K562 (cell line): Measurements from ENCODE around the gene SPNS1. TPM values are rescaled to one million over a fixed set of nuclear protein-coding genes. Genes with fewer than 3 reads are reported as not detected.

ENCODE experiments used
- ATAC-seq: fragments of 200-7000 bp; cut with Tn5 transposase; 3 replicates; pipeline ENCODE4 v1.9.1; 2020; ENCODE audit warnings: moderate library complexity
- BruUV-seq: library from RNA; stranded (reverse); fragments of 400-500 nt; replicated peaks from 2 replicates; lab custom pipeline; 2021; lab: Mats Ljungman, UMichigan
- CTCF ChIA-PET: fragments of 300-600 bp; formaldehyde crosslinking; extraction: SDS; loops from one replicate; lab custom pipeline; 2021; ENCODE audit warnings: low intra/inter-chr PET ratio; lab: Yijun Ruan, JAX
- POLR2A ChIA-PET: fragments of 300-600, 350-650 bp; sonication (Branson Sonifier 250); formaldehyde crosslinking; extraction: SDS; loops from one replicate; lab custom pipeline; 2021; ENCODE audit warnings: antibody characterized with exemption, inconsistent platforms; lab: Yijun Ruan, JAX
- DNase-seq, 4 experiments: peaks; one replicate each; pipeline versions ENCODE4 v3.0.0 to v3.0.0-alpha.2; 2011 to 2018; ENCODE audit warnings: low spot score in 3 of 4, mixed read lengths in 3 of 4; ENCODE audit errors: extremely low read depth in 1 of 4
- FAIRE-seq: peaks from 2 replicates; lab custom pipeline; 2011; peaks lifted over from hg19 to GRCh38; lab: Jason Lieb, UNC
- H2AFZ ChIP-seq: 2 replicates; pipeline ENCODE4 v1.6.0; 2011; ENCODE audit warnings: low read depth, low read length, control low read depth, inconsistent platforms
- H3K27ac ChIP-seq: fragments of 200-600 bp; 3 replicates; pipeline ENCODE4 v1.8.0; 2011; ENCODE audit warnings: low read depth, mild to moderate bottlenecking, control low read depth, inconsistent platforms, low read length, moderate library complexity, mixed read lengths; ENCODE audit errors: extremely low read depth
- H3K27me3 ChIP-seq, 2 experiments: fragments of 300-600 bp in 1 of 2; 2 replicates in 1 of 2; 3 replicates in 1 of 2; pipeline versions ENCODE4 v1.6.0 to v1.8.0; 2011; ENCODE audit warnings: inconsistent platforms in 2 of 2, low read length in 2 of 2, mild to moderate bottlenecking in 1 of 2, mixed read lengths in 1 of 2, moderate library complexity in 1 of 2; ENCODE audit not compliant: control insufficient read depth in 2 of 2, insufficient read depth in 2 of 2
- H3K36me3 ChIP-seq: fragments of 300-600 bp; 3 replicates; pipeline ENCODE4 v1.8.0; 2011; ENCODE audit warnings: mild to moderate bottlenecking, low read length, inconsistent platforms; ENCODE audit not compliant: control insufficient read depth, insufficient read depth
- H3K4me1 ChIP-seq, 2 experiments: fragments of 200-600 bp in 1 of 2; replicated peaks in 1 of 2; 2 replicates in 1 of 2; 3 replicates in 1 of 2; pipeline versions ENCODE4 v1.5.1 to v1.8.0; 2011; ENCODE audit warnings: inconsistent platforms in 2 of 2, low read length in 2 of 2, mild to moderate bottlenecking in 1 of 2, mixed read lengths in 1 of 2, moderate library complexity in 1 of 2; ENCODE audit not compliant: control insufficient read depth in 2 of 2, insufficient read depth in 2 of 2
- H3K4me2 ChIP-seq: 2 replicates; pipeline ENCODE4 v1.6.1; 2011; ENCODE audit warnings: low read length, control low read depth, inconsistent platforms, mixed read lengths; ENCODE audit not compliant: insufficient read depth
- H3K4me3 ChIP-seq: fragments of 200-600 bp; sonication (generic), shearing (Covaris generic); 2 replicates; pipeline ENCODE4 v1.5.1; 2016; ENCODE audit warnings: control low read depth, inconsistent platforms
- H3K79me2 ChIP-seq: fragments of 200-600 bp; 3 replicates; pipeline ENCODE4 v1.8.0; 2011; ENCODE audit warnings: low read length, inconsistent platforms; ENCODE audit not compliant: control insufficient read depth, insufficient read depth
- H3K9ac ChIP-seq, 2 experiments: 2 replicates each; pipeline versions ENCODE4 v1.6.0 to v1.6.1; 2011; ENCODE audit warnings: low read depth in 2 of 2, low read length in 2 of 2, control low read depth in 1 of 2, inconsistent platforms in 1 of 2, mild to moderate bottlenecking in 1 of 2, mixed read lengths in 1 of 2; ENCODE audit not compliant: insufficient read depth in 1 of 2
- H3K9me1 ChIP-seq: one replicate; pipeline ENCODE4 v1.6.0; 2011; ENCODE audit warnings: inconsistent platforms, mild to moderate bottlenecking, low read length, moderate library complexity; ENCODE audit not compliant: control insufficient read depth, insufficient read depth
- H3K9me3 ChIP-seq: replicated peaks from 2 replicates; pipeline ENCODE4 v1.5.1; 2011; ENCODE audit warnings: low read depth, low read length, inconsistent platforms; ENCODE audit not compliant: control insufficient read depth, insufficient read depth
- H4K20me1 ChIP-seq: replicated peaks from 2 replicates; pipeline ENCODE4 v1.6.1; 2011; ENCODE audit warnings: low read length, inconsistent platforms, mixed read lengths; ENCODE audit not compliant: control insufficient read depth, insufficient read depth
- NR1H2 ChIP-seq: sonication (generic); formaldehyde crosslinking; IDR thresholded peaks from 2 replicates; pipeline ENCODE4 v1.4.0; 2020; ENCODE audit warnings: mild to moderate bottlenecking, missing genetic modification reagents
- ZNF717 ChIP-seq: fragments of 250-450 bp; sonication (Bioruptor Pico); IDR thresholded peaks from 2 replicates; pipeline ENCODE4 v1.5.0; 2021
- WGBS: fragments of 100-300 bp; shearing (Covaris generic); methylation state at CpG from one replicate; pipeline ENCODE4 v1.1.6; 2016; ENCODE audit warnings: low coverage, mixed read lengths; ENCODE audit not compliant: insufficient coverage; ENCODE audit errors: missing lambda C conversion rate; 5-methylcytosine and 5-hydroxymethylcytosine counted together
- in situ Hi-C: fragments of 300-500 bp; cut with MboI; formaldehyde crosslinking; loops from 4 replicates; pipeline ENCODE4 v1.15.0; 2018; ENCODE audit warnings: inconsistent platforms, mixed read lengths
- intact Hi-C: fragments of 100-400 bp; cut with micrococcal nuclease; formaldehyde crosslinking; loops from 2 replicates; pipeline ENCODE4 v1.14.2; 2022
- polyA plus RNA-seq, 8 experiments: library from polyadenylated mRNA; depleted of rRNA in 4 of 8; stranded (reverse) in 5 of 8; unstranded in 3 of 8; fragments of >200 nt; fragmentation: Nextera tagmentation in 2 of 8; fragmentation: Illumina TruSeq in 1 of 8; extraction: Ambion mirVana in 2 of 8; extraction: Trizol in 1 of 8; gene quantifications; 2 replicates each; pipeline versions ENCODE4 v1.2.1 to v1.2.3, GENCODE V29; 2011 to 2014; ENCODE audit warnings: inconsistent platforms in 1 of 8, missing spikeins in 1 of 8
- total RNA-seq, 7 experiments: library from RNA; depleted of rRNA in 6 of 7; stranded (reverse); fragments of >200 nt in 6 of 7; fragmentation: Illumina TruSeq in 2 of 7; extraction: Trizol in 2 of 7; gene quantifications; 2 replicates each; pipeline versions ENCODE4 v1.2.1 to v1.2.3, GENCODE V29; 2011 to 2021; ENCODE audit warnings: low replicate concordance in 1 of 7
- TF ChIP-seq, protein P1 (sequence below), 3 experiments: fragments of 200-800 bp in 1 of 3; fragments of 250-450 bp in 1 of 3; fragments of 450-650 bp in 1 of 3; sonication (Bioruptor Pico) in 1 of 3; sonication (Bioruptor generic) in 1 of 3; formaldehyde crosslinking in 1 of 3; IDR thresholded peaks; 2 replicates each; pipeline versions ENCODE4 v1.6.1 to v1.8.0; 2016 to 2022; ENCODE audit warnings: mild to moderate bottlenecking in 2 of 3, missing genetic modification characterization in 2 of 3, missing compliant biosample characterization in 1 of 3, moderate library complexity in 1 of 3
- TF ChIP-seq, protein P2 (sequence below): fragments of 450-650 bp; formaldehyde crosslinking; IDR thresholded peaks from 2 replicates; pipeline ENCODE4 v1.4.0; 2022; ENCODE audit warnings: missing genetic modification characterization

The SPNS1 gene
- total and polyA plus RNA-seq, 9 of the 15 experiments (the other 6 are each of a cell fraction or from before 2014, with no cell fraction given) = 0.58 to 64.9 (median 13.7) TPM

DNA sequence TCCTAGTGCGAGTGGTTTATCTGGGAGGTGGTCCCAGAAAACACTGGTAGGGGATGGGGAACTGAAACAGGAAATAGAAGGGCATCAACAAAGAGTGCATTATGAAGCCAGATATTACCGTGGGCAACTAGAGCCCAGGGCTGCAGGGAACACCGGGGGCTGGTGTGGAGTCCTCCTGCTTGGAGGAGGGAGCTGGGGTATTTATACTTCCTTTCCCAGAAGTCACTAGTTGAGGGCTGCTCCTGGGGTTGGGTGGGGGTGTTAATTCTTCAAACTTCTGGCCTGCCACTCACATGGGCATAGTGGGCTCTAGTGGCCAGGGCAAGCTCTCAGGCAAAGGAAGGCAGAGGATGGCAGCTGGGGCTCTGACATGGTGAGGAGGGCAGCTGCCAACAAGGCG, 25.0 kb downstream of the SPNS1 start:
- BruUV-seq = no TSS peak

More for the DNA sequence above, 25.0 kb downstream of the SPNS1 start:
- ATAC-seq = no peak
- Histone ChIP-seq H2AFZ (no peak overlapping the region), H4K20me1 (no peaks in the 10 kb centered on the region), H3K9me1 (no peaks in the 10 kb centered on the region), H3K4me1 (peaks cover under 1 to 6% of the 10 kb centered on the region in 2 experiments; a peak in 4 of 5 replicates), H3K79me2 (no peaks in the 10 kb centered on the region), H3K27me3 (no peaks in the 10 kb centered on the region), H3K9ac (no peak overlapping the region), H3K4me2 (no peak overlapping the region), H3K9me3 (no peaks in the 10 kb centered on the region), H3K27ac (no peak overlapping the region), H3K36me3 (no peaks in the 10 kb centered on the region), H3K4me3 (no peak overlapping the region)
- TF ChIP-seq ZNF717 (CRISPR knock-in tag) = no peak
- TF ChIP-seq, protein P1, sequence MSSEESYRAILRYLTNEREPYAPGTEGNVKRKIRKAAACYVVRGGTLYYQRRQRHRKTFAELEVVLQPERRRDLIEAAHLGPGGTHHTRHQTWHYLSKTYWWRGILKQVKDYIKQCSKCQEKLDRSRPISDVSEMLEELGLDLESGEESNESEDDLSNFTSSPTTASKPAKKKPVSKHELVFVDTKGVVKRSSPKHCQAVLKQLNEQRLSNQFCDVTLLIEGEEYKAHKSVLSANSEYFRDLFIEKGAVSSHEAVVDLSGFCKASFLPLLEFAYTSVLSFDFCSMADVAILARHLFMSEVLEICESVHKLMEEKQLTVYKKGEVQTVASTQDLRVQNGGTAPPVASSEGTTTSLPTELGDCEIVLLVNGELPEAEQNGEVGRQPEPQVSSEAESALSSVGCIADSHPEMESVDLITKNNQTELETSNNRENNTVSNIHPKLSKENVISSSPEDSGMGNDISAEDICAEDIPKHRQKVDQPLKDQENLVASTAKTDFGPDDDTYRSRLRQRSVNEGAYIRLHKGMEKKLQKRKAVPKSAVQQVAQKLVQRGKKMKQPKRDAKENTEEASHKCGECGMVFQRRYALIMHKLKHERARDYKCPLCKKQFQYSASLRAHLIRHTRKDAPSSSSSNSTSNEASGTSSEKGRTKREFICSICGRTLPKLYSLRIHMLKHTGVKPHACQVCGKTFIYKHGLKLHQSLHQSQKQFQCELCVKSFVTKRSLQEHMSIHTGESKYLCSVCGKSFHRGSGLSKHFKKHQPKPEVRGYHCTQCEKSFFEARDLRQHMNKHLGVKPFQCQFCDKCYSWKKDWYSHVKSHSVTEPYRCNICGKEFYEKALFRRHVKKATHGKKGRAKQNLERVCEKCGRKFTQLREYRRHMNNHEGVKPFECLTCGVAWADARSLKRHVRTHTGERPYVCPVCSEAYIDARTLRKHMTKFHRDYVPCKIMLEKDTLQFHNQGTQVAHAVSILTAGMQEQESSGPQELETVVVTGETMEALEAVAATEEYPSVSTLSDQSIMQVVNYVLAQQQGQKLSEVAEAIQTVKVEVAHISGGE (CRISPR knock-in tag; IDR thresholded peaks at IDR 0.05) = no peak
- TF ChIP-seq NR1H2 (CRISPR knock-in tag) = no peak
- TF ChIP-seq, protein P2, sequence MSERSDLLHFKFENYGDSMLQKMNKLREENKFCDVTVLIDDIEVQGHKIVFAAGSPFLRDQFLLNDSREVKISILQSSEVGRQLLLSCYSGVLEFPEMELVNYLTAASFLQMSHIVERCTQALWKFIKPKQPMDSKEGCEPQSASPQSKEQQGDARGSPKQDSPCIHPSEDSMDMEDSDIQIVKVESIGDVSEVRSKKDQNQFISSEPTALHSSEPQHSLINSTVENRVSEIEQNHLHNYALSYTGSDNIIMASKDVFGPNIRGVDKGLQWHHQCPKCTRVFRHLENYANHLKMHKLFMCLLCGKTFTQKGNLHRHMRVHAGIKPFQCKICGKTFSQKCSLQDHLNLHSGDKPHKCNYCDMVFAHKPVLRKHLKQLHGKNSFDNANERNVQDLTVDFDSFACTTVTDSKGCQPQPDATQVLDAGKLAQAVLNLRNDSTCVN (CRISPR knock-in tag) = no peak
- ChIA-PET POLR2A (interaction anchor here (0.8 to 1.7 kb wide), 2 partner anchors 17 to 54 kb away, joined by 3 to 4 read pairs; no protein-coding TSS in a partner anchor), CTCF (no interaction called here)
- no peak for FAIRE-seq
- intact Hi-C loops = no loop called here
- WGBS = 88% methylated on average over 4 of the region's 4 CpGs
- in situ Hi-C loops = loop anchor here (25.0 kb wide), 1 partner anchor 1213 kb away; no protein-coding TSS in a partner anchor
- no peak for DNase-seq
